ENCODE measurements around the gene SYNJ2. TPM values are rescaled to one million over a fixed set of nuclear protein-coding genes. Genes with fewer than 3 reads are reported as not detected.

SYNJ2 gene
- total RNA-seq, 2 donors from 2014 or later: 30.6 to 48.5 TPM

DNA sequence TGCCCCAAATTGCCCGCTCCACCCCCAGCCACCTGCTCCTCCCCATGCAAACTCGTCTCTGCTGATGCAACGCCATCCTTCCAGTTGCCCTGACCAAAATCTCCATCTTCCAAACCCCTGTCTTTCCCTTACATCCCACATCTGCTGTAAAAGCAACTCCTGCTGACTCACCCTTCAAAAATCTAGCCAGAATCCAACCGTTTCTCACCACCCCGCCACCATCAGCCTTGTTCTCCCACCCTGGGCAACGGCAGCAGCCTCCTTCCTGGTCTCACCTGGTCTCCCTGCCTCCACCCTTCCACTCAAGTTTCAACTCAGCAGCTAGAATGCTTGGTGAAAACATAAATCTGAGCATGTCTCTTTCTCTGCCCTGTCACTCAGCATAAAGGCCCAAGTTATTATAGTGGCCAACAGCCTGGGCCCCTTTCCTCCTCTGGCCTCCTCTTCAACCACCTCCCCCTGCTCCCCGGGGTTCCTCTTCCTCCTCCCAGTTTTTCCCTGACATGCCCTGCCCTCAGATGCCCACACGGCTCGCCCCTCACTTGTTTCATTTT, 7.2 kb upstream of the SYNJ2 start:
- no peak for DNase-seq (ENCODE audit: low spot score)
- H3K27me3 ChIP-seq (replicated peaks; ENCODE audit: insufficient read depth): no peaks in the 10 kb centered on the region
- no peaks in the 10 kb centered on the region for H3K9me3 ChIP-seq
- H3K4me3 ChIP-seq: no peak overlapping the region
- no peak overlapping the region for H3K27ac ChIP-seq
- TF ChIP-seq, protein P1, sequence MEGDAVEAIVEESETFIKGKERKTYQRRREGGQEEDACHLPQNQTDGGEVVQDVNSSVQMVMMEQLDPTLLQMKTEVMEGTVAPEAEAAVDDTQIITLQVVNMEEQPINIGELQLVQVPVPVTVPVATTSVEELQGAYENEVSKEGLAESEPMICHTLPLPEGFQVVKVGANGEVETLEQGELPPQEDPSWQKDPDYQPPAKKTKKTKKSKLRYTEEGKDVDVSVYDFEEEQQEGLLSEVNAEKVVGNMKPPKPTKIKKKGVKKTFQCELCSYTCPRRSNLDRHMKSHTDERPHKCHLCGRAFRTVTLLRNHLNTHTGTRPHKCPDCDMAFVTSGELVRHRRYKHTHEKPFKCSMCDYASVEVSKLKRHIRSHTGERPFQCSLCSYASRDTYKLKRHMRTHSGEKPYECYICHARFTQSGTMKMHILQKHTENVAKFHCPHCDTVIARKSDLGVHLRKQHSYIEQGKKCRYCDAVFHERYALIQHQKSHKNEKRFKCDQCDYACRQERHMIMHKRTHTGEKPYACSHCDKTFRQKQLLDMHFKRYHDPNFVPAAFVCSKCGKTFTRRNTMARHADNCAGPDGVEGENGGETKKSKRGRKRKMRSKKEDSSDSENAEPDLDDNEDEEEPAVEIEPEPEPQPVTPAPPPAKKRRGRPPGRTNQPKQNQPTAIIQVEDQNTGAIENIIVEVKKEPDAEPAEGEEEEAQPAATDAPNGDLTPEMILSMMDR (IDR thresholded peaks at IDR 0.05): no peak
- H3K36me3 ChIP-seq: no peaks in the 10 kb centered on the region
- no peaks in the 10 kb centered on the region for H3K4me1 ChIP-seq (ENCODE audit: control insufficient read depth in 1 of 2, low read depth in 2 of 2)
- no peak for ATAC-seq (ENCODE audit: insufficient number of reproducible peaks, low FRiP score, low read depth)

DNA sequence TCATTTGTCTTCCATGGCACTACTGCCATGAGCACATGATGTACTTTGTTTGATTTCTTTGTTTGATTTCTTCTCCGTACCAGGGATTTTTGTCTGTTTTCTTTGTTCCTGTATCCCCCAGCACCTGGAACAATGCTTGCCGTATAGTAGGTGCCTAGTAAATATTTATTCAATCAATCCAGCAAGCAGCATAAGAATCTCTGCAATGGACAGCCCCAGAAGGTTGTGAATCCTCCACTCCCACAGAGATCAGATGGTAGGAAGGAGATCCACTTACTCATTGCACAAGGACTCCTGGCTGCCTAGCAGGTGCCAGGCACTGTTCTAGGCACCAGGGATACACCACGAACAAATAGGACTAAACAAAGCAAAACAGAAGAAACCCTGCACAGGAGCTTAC, 6.7 kb upstream of the SYNJ2 start:
- Histone ChIP-seq H3K4me1 (ENCODE audit: control insufficient read depth in 1 of 2, low read depth in 2 of 2) (no peaks in the 10 kb centered on the region), H3K4me3 (no peak overlapping the region), H3K27me3 (replicated peaks; ENCODE audit: insufficient read depth) (no peaks in the 10 kb centered on the region), H3K36me3 (no peaks in the 10 kb centered on the region), H3K9me3 (no peaks in the 10 kb centered on the region), H3K27ac (no peak overlapping the region)
- TF ChIP-seq, protein P1 (IDR thresholded peaks at IDR 0.05): no peak
- no peak for ATAC-seq (ENCODE audit: insufficient number of reproducible peaks, low FRiP score, low read depth)
- no peak for DNase-seq (ENCODE audit: low spot score)

DNA sequence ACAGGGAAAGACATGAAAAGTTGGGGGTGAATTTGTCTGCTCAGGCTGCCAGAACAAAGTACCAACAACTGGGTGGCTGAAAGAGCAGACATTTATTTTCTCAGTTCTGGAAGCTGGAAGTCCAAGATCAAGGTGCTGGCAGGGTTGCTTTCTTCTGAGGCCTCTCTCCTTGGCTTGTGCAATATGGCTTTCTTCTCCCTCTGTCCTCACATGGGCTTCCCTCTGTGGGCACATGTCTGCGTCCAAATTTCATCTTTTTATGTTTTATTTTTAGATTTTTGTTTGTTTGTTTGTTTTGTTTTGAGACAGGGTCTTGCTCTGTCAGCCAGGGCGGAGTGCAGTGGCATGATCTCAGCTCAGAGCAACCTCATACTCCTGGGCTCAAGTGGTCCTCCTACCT, 6.2 kb upstream of the SYNJ2 start:
- no peaks in the 10 kb centered on the region for H3K36me3 ChIP-seq
- no peaks in the 10 kb centered on the region for H3K9me3 ChIP-seq
- no peak for DNase-seq (ENCODE audit: low spot score)
- no peak for ATAC-seq (ENCODE audit: insufficient number of reproducible peaks, low FRiP score, low read depth)
- no peaks in the 10 kb centered on the region for H3K4me1 ChIP-seq (ENCODE audit: control insufficient read depth in 1 of 2, low read depth in 2 of 2)
- TF ChIP-seq, protein P1 (IDR thresholded peaks at IDR 0.05): no peak
- H3K27ac ChIP-seq: no peak overlapping the region
- H3K27me3 ChIP-seq (replicated peaks; ENCODE audit: insufficient read depth): no peaks in the 10 kb centered on the region
- H3K4me3 ChIP-seq: no peak overlapping the region

DNA sequence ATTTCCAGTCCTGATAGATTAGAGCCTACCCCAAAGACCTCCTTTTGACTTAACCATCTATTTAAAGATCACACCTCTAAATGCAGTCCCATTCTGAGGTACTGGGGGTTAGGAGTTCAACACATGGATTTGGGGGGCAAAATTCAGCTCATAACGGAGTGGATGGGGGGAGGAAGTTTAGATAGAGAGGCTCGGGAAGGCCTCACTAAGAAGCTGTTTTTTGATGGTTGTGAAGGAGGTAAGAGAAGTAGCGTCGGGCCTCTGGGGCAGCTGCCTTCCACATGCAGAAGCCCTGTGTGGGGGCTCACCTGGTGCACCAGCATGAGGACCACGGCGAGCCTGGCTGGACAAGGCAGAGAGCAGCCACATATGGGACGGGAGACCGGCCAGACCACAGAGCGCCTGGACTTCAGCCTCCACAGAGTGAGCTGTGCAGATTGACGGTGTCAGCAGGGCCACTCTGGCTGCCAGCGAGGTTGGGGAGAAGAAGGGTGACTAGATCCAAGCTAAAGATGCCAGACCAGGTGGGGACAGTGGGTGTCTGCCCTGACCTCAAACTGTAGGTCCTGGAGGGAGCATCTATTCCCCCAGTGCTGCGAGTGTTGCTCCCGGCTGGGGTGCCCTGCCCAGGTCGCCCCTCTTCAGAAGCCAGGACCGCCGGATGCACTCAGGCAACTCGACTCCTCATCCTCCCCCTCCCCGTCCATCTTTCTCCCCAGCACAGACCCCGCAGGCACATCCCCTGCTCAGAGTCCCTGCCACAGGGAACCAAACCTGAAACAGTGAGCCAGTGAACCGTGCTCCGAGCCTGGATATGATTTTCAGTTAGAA, 5.1 kb upstream of the SYNJ2 start:
- Histone ChIP-seq H3K27me3 (replicated peaks; ENCODE audit: insufficient read depth) (no peaks in the 10 kb centered on the region), H3K4me3 (no peak overlapping the region), H3K27ac (no peak overlapping the region), H3K4me1 (ENCODE audit: control insufficient read depth in 1 of 2, low read depth in 2 of 2) (peaks cover 0 to 8% of the 10 kb centered on the region in 2 donors), H3K9me3 (no peaks in the 10 kb centered on the region), H3K36me3 (no peaks in the 10 kb centered on the region)
- TF ChIP-seq, protein P1 (IDR thresholded peaks at IDR 0.05): no peak
- ATAC-seq (ENCODE audit: insufficient number of reproducible peaks, low FRiP score, low read depth) (no peak), DNase-seq (ENCODE audit: low spot score) (no peak)

DNA sequence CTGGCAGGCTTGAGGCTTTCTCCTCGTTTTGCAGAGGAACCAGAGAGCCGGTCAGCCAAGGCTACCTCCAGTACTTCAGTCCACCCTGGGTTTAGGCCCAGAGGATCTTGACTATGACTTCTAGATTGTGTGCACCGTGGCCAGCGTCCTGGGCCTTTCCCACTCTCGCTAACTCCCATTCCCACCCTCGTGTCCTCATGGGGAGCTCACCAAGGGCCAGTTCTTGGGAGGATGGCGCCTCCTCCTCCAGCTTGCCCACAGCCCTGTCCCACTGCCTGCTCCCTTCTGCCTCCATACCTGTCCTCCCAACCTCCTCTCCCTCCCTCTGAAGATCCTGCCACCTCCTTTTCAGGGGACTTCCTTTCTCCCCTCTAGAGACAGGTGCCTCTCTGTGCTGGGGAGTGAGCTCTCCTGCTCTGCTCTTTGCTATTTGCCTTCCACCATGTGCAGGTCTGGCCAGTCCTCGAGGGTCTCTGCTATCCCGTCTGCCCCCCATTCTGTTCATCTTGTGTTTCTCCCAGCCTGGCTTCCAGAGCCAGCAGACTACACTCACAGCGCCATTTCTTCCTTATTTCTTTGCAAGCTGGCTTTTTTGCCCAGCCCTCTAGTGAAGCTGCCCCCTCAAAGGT, 4.4 kb upstream of the SYNJ2 start:
- no peak overlapping the region for H3K27ac ChIP-seq
- H3K27me3 ChIP-seq (replicated peaks; ENCODE audit: insufficient read depth): no peaks in the 10 kb centered on the region
- H3K4me3 ChIP-seq: no peak overlapping the region
- DNase-seq (ENCODE audit: low spot score): no peak
- no peaks in the 10 kb centered on the region for H3K36me3 ChIP-seq
- H3K4me1 ChIP-seq (ENCODE audit: control insufficient read depth in 1 of 2, low read depth in 2 of 2): peaks cover 0 to 8% of the 10 kb centered on the region in 2 donors
- TF ChIP-seq, protein P1 (IDR thresholded peaks at IDR 0.05): no peak
- ATAC-seq (ENCODE audit: insufficient number of reproducible peaks, low FRiP score, low read depth): no peak
- no peaks in the 10 kb centered on the region for H3K9me3 ChIP-seq
